GM19397 (cell line): ENCODE data around the gene TMEM86B.

Source experiments
- ATAC-seq: cut with Tn5 transposase; IDR thresholded peaks from one replicate; pipeline ENCODE4 v1.9.1; 2021; ENCODE audit warnings: mild to moderate bottlenecking, moderate library complexity; ENCODE audit not compliant: unreplicated experiment

The TMEM86B gene

GRCh38 chr19:55257461-55258420 is 29.2 kb upstream of the TMEM86B start:
- no peak for ATAC-seq

- ATAC-seq = no peak
These were observed 28.2 kb upstream of the TMEM86B start for GRCh38 chr19:55256562-55257460.

GRCh38 chr19:55255618-55256423 is 27.3 kb upstream of the TMEM86B start:
- ATAC-seq = no peak

DNA sequence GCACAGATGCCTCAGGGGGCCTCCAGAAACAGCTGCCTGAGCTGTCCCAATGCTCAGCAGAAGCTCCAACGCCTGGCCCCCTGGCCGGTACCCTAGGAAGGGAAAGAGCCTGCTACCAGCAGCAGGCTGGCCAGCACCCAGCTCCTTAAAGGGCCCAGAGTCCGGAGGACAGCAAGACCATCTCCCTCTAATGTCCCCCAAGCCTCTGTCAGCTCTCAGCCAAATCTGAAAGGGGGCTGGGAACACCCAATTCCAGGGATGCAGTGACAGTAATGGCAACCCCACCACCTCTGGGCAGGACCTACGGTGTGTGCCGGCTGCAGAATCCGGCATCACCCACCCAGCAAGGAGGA is 26.0 kb upstream of the TMEM86B start:
- ATAC-seq = no peak

GRCh38 chr19:55253842-55254624 is 25.5 kb upstream of the TMEM86B start:
- ATAC-seq = peak; percentile 42

DNA sequence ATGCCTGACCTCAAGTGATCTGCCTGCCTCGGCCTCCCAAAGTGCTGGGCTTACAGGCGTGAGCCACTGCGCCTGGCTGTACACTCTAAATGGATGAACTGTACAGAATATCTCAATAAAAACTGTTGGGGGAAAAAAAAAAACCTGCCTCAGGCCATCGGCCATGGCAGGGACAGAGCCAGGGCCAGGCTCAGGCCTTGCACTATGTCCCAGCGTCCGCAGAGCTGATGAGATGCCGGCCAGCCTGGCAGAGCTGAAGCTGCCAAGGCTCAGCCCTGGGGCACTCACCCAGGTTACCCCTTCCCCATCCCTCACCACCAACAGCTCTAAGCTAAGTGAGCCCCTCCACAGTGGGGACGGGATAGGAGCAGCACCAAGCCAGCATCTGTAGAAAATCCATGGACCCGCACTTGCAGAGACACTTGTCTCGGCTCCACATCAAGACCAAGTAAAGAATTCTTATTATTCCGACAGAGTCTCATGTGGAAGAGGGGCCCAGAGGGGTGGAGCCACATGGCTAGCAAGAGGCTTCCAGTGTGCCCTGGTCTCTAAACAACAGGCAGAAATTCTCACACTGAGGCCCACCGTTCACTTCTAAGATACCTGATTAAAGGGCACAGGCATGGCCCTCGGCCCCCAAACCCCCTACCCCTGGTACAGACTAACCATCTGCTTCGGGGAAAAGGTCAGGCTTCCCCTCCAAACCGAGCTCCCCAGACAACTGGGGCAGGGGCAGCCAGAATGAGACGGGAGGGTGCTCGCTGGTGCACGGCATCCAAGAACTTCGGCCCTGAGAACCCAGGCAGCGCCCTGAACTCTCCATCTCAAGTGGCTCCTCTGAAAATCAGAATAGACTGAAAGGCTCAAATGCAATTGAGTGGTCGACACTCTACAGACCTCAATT is 24.4 kb upstream of the TMEM86B start:
- ATAC-seq = no peak

DNA sequence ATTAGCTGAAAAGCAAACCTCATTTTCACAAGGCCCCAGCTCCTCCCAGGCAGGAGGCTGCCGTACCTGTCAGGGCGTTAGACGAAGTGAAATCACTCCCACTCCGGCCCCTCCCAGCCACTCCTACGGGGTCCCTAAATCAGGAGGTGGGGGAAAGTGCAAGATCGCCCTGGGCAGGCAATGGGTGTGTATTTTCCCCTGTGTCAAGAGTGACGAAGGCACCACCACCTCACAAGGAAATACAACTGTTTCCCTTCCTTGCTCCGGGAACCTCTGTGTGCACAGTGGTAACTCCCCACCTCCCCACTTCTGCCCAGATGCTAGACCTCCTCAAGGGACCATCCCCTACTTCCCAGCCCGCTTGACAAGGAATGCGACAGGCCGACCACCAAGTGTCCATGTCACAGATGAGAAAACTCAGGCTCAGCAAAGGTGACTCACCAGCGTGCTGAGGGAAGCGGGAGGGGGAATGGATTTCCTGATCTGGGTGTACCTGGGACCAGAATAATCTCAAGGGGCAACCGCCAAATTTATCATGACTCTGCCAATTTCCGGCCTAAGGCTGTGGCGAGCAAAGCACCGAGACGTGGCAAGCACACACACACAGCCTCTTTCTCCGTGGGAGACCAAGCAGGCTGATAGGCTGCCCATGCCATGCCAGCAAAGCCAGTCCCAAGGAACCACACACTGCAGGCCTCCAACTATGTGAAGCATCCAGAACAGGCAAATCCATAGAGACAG is 22.9 kb upstream of the TMEM86B start:
- no peak for ATAC-seq

DNA sequence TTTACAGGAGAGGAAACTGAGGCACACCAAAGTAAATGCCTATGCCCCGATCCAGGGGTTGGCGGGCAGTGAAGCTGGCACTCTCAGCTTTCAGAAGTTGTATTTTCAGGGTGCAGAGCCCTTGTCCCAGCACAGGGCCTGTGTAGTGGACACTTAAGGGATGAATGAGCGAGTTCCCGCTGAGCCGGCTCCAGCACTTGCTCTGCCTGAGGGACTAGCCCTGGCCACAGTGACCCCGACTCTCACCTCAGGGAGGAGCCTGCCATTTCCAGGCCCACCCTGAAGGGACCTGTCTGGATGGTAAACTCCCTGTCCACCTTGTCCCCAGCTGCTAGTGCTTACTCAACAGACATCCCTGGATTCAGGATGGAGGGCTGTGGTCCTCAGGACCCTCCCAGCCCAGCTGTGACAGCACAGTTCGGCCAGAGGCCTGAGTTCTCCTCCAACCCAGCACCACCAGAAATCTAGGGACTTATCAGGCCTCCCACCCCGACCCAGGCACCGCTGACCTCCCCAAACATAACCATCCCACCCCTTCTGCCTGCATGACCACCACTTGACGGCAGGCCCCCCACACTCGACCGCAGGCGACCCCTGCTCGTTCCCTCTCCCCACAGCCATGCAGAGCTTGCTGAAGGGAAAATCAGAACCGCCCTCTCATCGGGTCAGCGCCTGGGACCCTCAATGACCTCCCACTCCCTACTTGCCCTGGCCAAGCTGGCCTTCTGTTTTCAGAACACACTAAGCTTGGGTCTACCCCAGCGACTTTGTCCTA is 21.9 kb upstream of the TMEM86B start:
- no peak for ATAC-seq

DNA sequence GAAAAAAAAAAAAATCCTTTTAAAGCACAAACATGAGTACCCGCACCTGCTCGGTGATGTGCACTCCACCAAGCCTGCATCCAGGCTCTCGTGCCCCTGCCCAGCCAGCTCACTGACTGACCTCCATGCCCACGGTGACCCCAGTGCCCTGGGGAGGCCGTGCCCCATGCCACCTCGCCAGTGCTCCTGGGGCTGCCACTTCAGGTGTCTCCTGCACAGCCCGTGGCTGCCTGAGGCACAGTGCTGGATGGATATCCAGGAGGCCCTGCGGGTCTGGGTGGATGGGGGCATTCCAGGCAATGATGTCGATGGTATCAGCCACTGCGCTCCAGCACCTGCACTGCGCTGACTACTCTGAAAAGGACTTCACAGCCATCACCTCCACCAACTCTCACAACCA is 21.3 kb upstream of the TMEM86B start:
- no peak for ATAC-seq

DNA sequence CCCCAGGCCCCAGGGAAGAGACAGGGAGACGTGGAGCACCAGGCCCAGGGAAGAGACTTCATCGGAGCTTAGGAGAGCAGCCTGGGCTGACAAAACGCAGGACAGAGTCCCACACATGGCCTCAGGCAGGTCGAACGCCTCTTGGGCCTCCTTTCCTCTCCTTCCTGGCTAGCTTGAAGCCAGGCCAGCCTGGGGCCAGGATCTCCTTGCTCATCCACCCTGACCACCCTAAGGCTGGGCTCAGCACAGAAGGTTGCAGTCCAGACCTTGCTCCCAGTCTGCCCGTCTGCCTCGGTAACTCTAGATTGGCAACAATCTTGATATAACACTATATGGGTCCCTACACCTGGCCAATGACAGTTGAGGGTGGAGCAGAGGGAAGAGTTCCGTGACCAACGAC is 20.1 kb upstream of the TMEM86B start:
- ATAC-seq = no peak

- ATAC-seq = no peak
These were observed 19.7 kb upstream of the TMEM86B start for GRCh38 chr19:55248166-55248675.

DNA sequence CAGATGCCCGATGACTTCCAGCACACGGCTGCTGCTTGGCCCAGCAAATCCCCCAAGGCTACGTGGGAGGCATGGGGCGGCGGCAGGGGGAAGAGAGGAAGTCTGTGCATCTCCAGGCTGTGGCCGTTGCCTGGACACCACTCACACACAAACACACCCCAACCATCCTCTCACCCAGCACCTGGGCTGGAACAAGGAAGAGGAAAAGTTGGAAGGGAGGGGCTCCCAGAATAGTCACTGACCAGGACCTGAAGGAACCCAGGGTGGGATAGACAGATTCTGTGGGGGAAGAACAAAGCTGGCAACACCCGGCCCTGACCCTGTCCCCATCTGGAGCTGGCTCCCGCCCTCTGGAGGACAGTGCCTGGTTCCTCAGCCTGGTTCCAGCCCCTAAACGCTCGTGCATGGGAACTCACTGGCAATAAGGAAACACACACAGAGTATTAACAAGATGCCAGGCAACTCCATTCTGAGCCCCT is 19.1 kb upstream of the TMEM86B start:
- no peak for ATAC-seq

DNA sequence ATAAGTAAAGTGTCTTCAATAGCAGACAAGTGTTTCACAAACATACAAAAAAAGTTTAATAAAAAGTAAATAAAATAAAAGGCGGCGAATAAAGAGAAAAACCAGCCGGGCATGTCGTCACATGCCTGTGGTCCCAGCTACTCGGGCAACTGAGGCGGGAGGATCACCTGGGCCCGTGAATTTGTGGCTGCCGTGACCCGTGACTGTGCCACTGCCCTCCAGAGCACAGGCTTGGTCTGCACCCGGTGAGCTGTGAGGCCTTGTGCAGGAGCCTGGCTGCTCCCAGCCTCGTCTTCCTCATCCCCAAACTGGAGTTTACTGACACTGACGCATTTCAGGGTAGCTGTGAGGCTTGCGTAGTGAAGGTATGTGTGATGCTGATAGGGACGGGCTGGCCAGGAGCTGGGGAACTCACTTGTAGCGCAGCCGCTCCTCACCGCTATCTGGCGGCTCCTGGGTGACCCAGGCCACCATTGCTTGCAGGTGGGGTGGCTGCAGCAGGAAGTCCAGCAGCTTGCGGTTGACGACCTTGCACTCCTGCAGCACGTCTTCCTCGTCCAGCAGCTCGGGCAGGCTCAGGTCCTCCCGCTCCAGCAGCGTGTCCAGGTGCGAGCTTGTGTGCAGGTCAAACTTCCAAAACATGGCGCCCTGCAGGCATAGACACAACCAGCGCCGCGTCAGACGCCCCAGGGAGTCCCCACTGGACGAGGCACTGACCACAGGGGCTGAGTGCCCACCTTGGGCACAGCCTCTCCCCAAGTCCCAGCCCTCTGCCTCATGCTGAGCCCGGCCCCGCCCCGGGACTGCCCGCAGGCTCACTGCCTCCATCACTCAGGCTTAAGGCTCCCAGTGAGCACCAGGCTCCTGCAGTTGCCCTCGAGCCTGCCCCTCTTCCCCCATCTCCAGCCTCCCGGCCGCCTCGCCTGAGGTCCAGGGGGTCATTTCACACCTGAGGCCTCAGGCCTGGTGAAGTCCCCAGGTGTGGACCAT is 18.2 kb upstream of the TMEM86B start:
- no peak for ATAC-seq

- ATAC-seq = no peak
These were observed 16.8 kb upstream of the TMEM86B start for GRCh38 chr19:55245236-55245904.

DNA sequence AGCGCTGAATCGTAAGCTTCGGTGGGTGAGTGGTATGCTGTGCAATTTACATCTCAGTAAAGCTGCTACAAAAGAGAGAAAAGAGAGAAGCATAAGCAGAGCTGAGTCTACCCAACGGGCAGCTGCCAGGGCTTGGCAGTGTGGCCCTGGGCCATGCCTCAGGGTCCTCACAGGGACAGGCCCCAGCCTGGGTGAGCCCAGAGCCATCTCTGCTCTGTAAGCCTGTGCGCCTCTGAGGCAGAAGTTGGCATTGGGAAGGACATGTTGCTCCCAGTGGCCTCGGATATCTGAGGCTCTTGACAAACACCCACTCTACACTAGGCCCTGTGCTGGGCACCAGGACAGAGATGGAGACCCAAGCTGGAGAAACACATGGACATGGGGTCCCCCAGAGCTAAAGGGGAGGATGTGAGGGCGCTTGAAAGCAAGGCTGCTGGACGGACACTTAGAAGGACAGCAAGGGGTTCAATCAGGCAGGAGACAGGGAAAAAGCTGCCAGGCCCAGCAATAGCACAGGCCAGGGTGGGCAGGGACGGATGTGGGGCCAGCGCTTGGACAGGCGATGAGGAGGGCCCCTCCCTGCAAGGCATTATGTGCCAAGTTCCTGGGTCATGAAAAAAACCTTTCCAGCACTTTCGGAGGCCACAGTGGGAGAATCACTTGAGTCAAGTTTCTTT is 15.6 kb upstream of the TMEM86B start:
- ATAC-seq = no peak
